GM23338 (cell line): ENCODE data around the gene ANKRD22. TPM values are rescaled to one million over a fixed set of nuclear protein-coding genes. Genes with fewer than 3 reads are reported as not detected.

Experiments
- ATAC-seq: fragments of 200-7000 bp; cut with Tn5 transposase; 3 replicates; pipeline ENCODE4 v1.9.1; 2020
- DNase-seq: peaks from one replicate; pipeline ENCODE4 v3.0.0-alpha.2; 2015; ENCODE audit warnings: low spot score
- H2AFZ ChIP-seq: fragments of 200-600 bp; sonication (generic); 2 replicates; pipeline ENCODE4 v1.8.0; 2016; ENCODE audit warnings: antibody characterized with exemption, mild to moderate bottlenecking, moderate library complexity
- H3F3A ChIP-seq: fragments of 200-600 bp; sonication (generic); replicated peaks from 2 replicates; pipeline ENCODE4 v1.8.0; 2017; ENCODE audit warnings: antibody characterized with exemption, mixed run types, low read depth
- H3K27ac ChIP-seq: fragments of 200-600 bp; sonication (generic); 2 replicates; pipeline ENCODE4 v1.6.1; 2016; ENCODE audit warnings: low read depth
- H3K27me3 ChIP-seq: fragments of 200-600 bp; sonication (generic); 2 replicates; pipeline ENCODE4 v1.8.0; 2016; ENCODE audit warnings: mild to moderate bottlenecking, mixed run types, moderate library complexity; ENCODE audit not compliant: insufficient read depth
- H3K36me3 ChIP-seq: fragments of 200-600 bp; sonication (generic); 2 replicates; pipeline ENCODE4 v1.8.0; 2016; ENCODE audit warnings: mild to moderate bottlenecking; ENCODE audit not compliant: insufficient read depth
- H3K4me1 ChIP-seq: fragments of 200-600 bp; sonication (generic); 2 replicates; pipeline ENCODE4 v1.8.0; 2016; ENCODE audit warnings: mild to moderate bottlenecking, moderate library complexity; ENCODE audit not compliant: insufficient read depth
- H3K4me2 ChIP-seq: fragments of 200-600 bp; sonication (generic); 2 replicates; pipeline ENCODE4 v1.7.1; 2017; ENCODE audit warnings: mixed run types
- H3K4me3 ChIP-seq: fragments of 200-600 bp; sonication (generic); 2 replicates; pipeline ENCODE4 v1.6.1; 2016; ENCODE audit warnings: mixed run types
- H3K79me2 ChIP-seq: fragments of 200-600 bp; sonication (generic); replicated peaks from 2 replicates; pipeline ENCODE4 v1.8.0; 2017; ENCODE audit warnings: mild to moderate bottlenecking; ENCODE audit not compliant: insufficient read depth
- H3K9me2 ChIP-seq: fragments of 200-600 bp; sonication (generic); 2 replicates; pipeline ENCODE4 v1.8.0; 2017; ENCODE audit not compliant: insufficient read depth
- H4K20me1 ChIP-seq: fragments of 200-600 bp; sonication (generic); replicated peaks from 2 replicates; pipeline ENCODE4 v1.8.0; 2017; ENCODE audit warnings: mild to moderate bottlenecking; ENCODE audit not compliant: insufficient read depth
- H3K27ac Mint-ChIP-seq: 2 replicates; pipeline ENCODE4 v1.8.0; 2020; ENCODE audit warnings: inconsistent platforms, mild to moderate bottlenecking, moderate library complexity, mixed read lengths
- H3K27me3 Mint-ChIP-seq: 3 replicates; pipeline ENCODE4 v1.8.0; 2022; ENCODE audit warnings: low read depth, mild to moderate bottlenecking, moderate library complexity, mixed read lengths, inconsistent platforms; ENCODE audit not compliant: insufficient read depth, poor library complexity
- H3K36me3 Mint-ChIP-seq: 3 replicates; pipeline ENCODE4 v1.8.0; 2021; ENCODE audit warnings: low read depth, mild to moderate bottlenecking, inconsistent platforms, moderate library complexity, mixed read lengths
- H3K4me1 Mint-ChIP-seq: 3 replicates; pipeline ENCODE4 v1.8.0; 2020; ENCODE audit warnings: mild to moderate bottlenecking, inconsistent platforms, mixed read lengths
- H3K4me3 Mint-ChIP-seq: 3 replicates; pipeline ENCODE4 v1.8.0; 2021; ENCODE audit warnings: moderate library complexity, mild to moderate bottlenecking, inconsistent platforms, mixed read lengths
- H3K9me3 Mint-ChIP-seq: 3 replicates; pipeline ENCODE4 v1.8.0; 2020; ENCODE audit warnings: moderate library complexity, mild to moderate bottlenecking, inconsistent platforms, mixed read lengths
- CREB1 ChIP-seq: fragments of 250-450 bp; sonication (Bioruptor Pico); IDR thresholded peaks from 2 replicates; pipeline ENCODE4 v1.5.0; 2020; ENCODE audit warnings: low read depth, mild to moderate bottlenecking, moderate library complexity
- CTCF ChIP-seq, 2 experiments: fragments of 200-600 bp in 1 of 2; sonication (generic) in 1 of 2; conservative IDR thresholded peaks; 2 replicates each; pipeline versions ENCODE4 v1.5.1 to v1.6.1; 2016 to 2017; ENCODE audit warnings: antibody characterized with exemption in 2 of 2, low read depth in 2 of 2, mild to moderate bottlenecking in 2 of 2, moderate library complexity in 1 of 2
- ETS1 ChIP-seq: IDR thresholded peaks from 2 replicates; pipeline ENCODE4 v1.6.1; 2016; ENCODE audit warnings: antibody characterized with exemption
- EZH2 ChIP-seq: fragments of 200-600 bp; sonication (generic); IDR thresholded peaks from one replicate; pipeline ENCODE4 v1.8.0; 2017; ENCODE audit warnings: antibody characterized with exemption, mild to moderate bottlenecking, low read depth; ENCODE audit not compliant: unreplicated experiment
- EZH2phosphoT487 ChIP-seq: fragments of 200-600 bp; sonication (generic); IDR thresholded peaks from one replicate; pipeline ENCODE4 v1.8.1; 2018; ENCODE audit warnings: antibody characterized with exemption; ENCODE audit not compliant: unreplicated experiment
- JUNB ChIP-seq: IDR thresholded peaks from one replicate; pipeline ENCODE4 v1.6.1; 2016; ENCODE audit warnings: antibody characterized with exemption; ENCODE audit not compliant: unreplicated experiment
- NANOG ChIP-seq: IDR thresholded peaks from 2 replicates; pipeline ENCODE4 v1.6.1; 2016; ENCODE audit warnings: antibody characterized with exemption, borderline replicate concordance
- POLR2AphosphoS5 ChIP-seq: IDR thresholded peaks from 2 replicates; pipeline ENCODE4 v1.6.1; 2016; ENCODE audit warnings: antibody characterized with exemption, low read depth
- STAT1 ChIP-seq: IDR thresholded peaks from one replicate; pipeline ENCODE4 v1.6.1; 2016; ENCODE audit warnings: antibody characterized with exemption; ENCODE audit not compliant: unreplicated experiment
- ZNF114 ChIP-seq: fragments of 250-450 bp; sonication (Bioruptor Pico); IDR thresholded peaks from 2 replicates; pipeline ENCODE4 v1.5.0; 2020; ENCODE audit warnings: mild to moderate bottlenecking, moderate library complexity
- ZNF331 ChIP-seq: fragments of 250-450 bp; sonication (Bioruptor Pico); IDR thresholded peaks from 2 replicates; pipeline ENCODE4 v1.5.0; 2020; ENCODE audit warnings: low read depth, mild to moderate bottlenecking, moderate library complexity
- ZNF462 ChIP-seq: fragments of 250-450 bp; sonication (Bioruptor Pico); IDR thresholded peaks from 2 replicates; pipeline ENCODE4 v1.5.0; 2020; ENCODE audit warnings: mild to moderate bottlenecking, moderate library complexity
- polyA plus RNA-seq: library from polyadenylated mRNA; unstranded; fragments of >200 nt; fragmentation: Nextera tagmentation; extraction: Ambion mirVana; gene quantifications from 2 replicates; pipeline ENCODE4 v1.2.1, GENCODE V29; 2016
- total RNA-seq: library from RNA; depleted of rRNA; stranded (reverse); fragments of >200 nt; shearing (Covaris generic); gene quantifications from 2 replicates; pipeline ENCODE4 v1.2.3, GENCODE V29; 2014
- TF ChIP-seq, protein P1 (sequence below): IDR thresholded peaks from one replicate; pipeline ENCODE4 v1.6.1; 2018; ENCODE audit warnings: antibody characterized with exemption; ENCODE audit not compliant: unreplicated experiment

The ANKRD22 gene
- total and polyA plus RNA-seq, 2 experiments from 2014 or later: not detected

GRCh38 chr10:88858491-88858890 is 6.8 kb upstream of the ANKRD22 start:
- TF ChIP-seq NANOG (no peak), EZH2 (no peak), EZH2phosphoT487 (no peak), CTCF (conservative IDR thresholded peaks at IDR 0.05; ENCODE audit: low read depth in 2 of 2) (no peak), STAT1 (no peak), CREB1 (CRISPR knock-in tag) (no peak), ETS1 (no peak), ZNF114 (CRISPR knock-in tag) (no peak), ZNF331 (CRISPR knock-in tag) (no peak), POLR2AphosphoS5 (no peak), JUNB (no peak), ZNF462 (CRISPR knock-in tag) (no peak)
- TF ChIP-seq, protein P1, sequence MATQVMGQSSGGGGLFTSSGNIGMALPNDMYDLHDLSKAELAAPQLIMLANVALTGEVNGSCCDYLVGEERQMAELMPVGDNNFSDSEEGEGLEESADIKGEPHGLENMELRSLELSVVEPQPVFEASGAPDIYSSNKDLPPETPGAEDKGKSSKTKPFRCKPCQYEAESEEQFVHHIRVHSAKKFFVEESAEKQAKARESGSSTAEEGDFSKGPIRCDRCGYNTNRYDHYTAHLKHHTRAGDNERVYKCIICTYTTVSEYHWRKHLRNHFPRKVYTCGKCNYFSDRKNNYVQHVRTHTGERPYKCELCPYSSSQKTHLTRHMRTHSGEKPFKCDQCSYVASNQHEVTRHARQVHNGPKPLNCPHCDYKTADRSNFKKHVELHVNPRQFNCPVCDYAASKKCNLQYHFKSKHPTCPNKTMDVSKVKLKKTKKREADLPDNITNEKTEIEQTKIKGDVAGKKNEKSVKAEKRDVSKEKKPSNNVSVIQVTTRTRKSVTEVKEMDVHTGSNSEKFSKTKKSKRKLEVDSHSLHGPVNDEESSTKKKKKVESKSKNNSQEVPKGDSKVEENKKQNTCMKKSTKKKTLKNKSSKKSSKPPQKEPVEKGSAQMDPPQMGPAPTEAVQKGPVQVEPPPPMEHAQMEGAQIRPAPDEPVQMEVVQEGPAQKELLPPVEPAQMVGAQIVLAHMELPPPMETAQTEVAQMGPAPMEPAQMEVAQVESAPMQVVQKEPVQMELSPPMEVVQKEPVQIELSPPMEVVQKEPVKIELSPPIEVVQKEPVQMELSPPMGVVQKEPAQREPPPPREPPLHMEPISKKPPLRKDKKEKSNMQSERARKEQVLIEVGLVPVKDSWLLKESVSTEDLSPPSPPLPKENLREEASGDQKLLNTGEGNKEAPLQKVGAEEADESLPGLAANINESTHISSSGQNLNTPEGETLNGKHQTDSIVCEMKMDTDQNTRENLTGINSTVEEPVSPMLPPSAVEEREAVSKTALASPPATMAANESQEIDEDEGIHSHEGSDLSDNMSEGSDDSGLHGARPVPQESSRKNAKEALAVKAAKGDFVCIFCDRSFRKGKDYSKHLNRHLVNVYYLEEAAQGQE: no peak
- H3K27me3 Mint-ChIP-seq: peaks cover 2% of the 10 kb centered on the region
- Histone ChIP-seq H3K27me3 (no peaks in the 10 kb centered on the region), H3K36me3 (no peaks in the 10 kb centered on the region), H3K9me2 (no peaks in the 10 kb centered on the region), H2AFZ (no peak overlapping the region), H3K4me1 (peaks cover 7% of the 10 kb centered on the region; the same call in 1 of the 2 replicates), H3K79me2 (no peaks in the 10 kb centered on the region), H3K27ac (no peak overlapping the region), H4K20me1 (no peaks in the 10 kb centered on the region), H3K4me3 (no peak overlapping the region), H3F3A (no peaks in the 10 kb centered on the region), H3K4me2 (no peak overlapping the region)
- no peak overlapping the region for H3K27ac Mint-ChIP-seq
- no peak overlapping the region for H3K4me3 Mint-ChIP-seq
- no peak for ATAC-seq
- H3K36me3 Mint-ChIP-seq: no peaks in the 10 kb centered on the region
- H3K4me1 Mint-ChIP-seq: peaks cover 7% of the 10 kb centered on the region
- no peak for DNase-seq
- no peaks in the 10 kb centered on the region for H3K9me3 Mint-ChIP-seq
